Measurements from ENCODE around the gene PARD3.

GRCh38 chr10:34298346-34298818 lies 516.7 kb downstream of the PARD3 start:
- TF ChIP-seq CTCF (conservative IDR thresholded peaks at IDR 0.05) (no peak), EZH2 (IDR thresholded peaks at IDR 0.05; ENCODE audit: low read depth) (no peak)
